Jurkat, Clone E6-1 (cell line): ENCODE results near the gene DUSP9.

Experiments used
- DNase-seq: peaks from one replicate; pipeline ENCODE4 v3.0.0-alpha.2; 2011; ENCODE audit warnings: low read depth, low spot score
- H3K4me3 ChIP-seq: 2 replicates; pipeline ENCODE4 v1.5.1; 2011; ENCODE audit warnings: mild to moderate bottlenecking, low read length, control low read depth, moderate library complexity

DUSP9 gene

GRCh38 chrX:153634236-153634635 is 12.8 kb upstream of the DUSP9 start:
- no peak overlapping the region for H3K4me3 ChIP-seq
- no peak for DNase-seq

- H3K4me3 ChIP-seq, result no peak overlapping the region
- no peak for DNase-seq
These were observed 12.2 kb upstream of the DUSP9 start for GRCh38 chrX:153634832-153635231.

GRCh38 chrX:153635388-153635787 is 11.6 kb upstream of the DUSP9 start:
- no peak for DNase-seq
- no peak overlapping the region for H3K4me3 ChIP-seq

- DNase-seq, result peak; percentile 18
- no peak overlapping the region for H3K4me3 ChIP-seq
These were observed 11.0 kb upstream of the DUSP9 start for GRCh38 chrX:153635788-153636668.

- H3K4me3 ChIP-seq, result no peak overlapping the region
- no peak for DNase-seq
These were observed 10.3 kb upstream of the DUSP9 start for GRCh38 chrX:153636716-153637115.

- no peak overlapping the region for H3K4me3 ChIP-seq
- no peak for DNase-seq
These were observed 9.6 kb upstream of the DUSP9 start for GRCh38 chrX:153637121-153638040.

GRCh38 chrX:153638041-153638371 is 9.0 kb upstream of the DUSP9 start:
- DNase-seq, result no peak
- no peak overlapping the region for H3K4me3 ChIP-seq

- H3K4me3 ChIP-seq, result no peak overlapping the region
- peak; percentile 20 for DNase-seq
These were observed 8.4 kb upstream of the DUSP9 start for GRCh38 chrX:153638436-153639176.

- no peak overlapping the region for H3K4me3 ChIP-seq
- DNase-seq, result no peak
These were observed 7.6 kb upstream of the DUSP9 start for GRCh38 chrX:153639177-153640044.

- no peak for DNase-seq
- no peak overlapping the region for H3K4me3 ChIP-seq
These were observed 6.8 kb upstream of the DUSP9 start for GRCh38 chrX:153640045-153640686.

GRCh38 chrX:153640736-153641575 is 6.0 kb upstream of the DUSP9 start:
- no peak for DNase-seq
- no peak overlapping the region for H3K4me3 ChIP-seq

- H3K4me3 ChIP-seq, result no peak overlapping the region
These were observed 5.4 kb upstream of the DUSP9 start for GRCh38 chrX:153641627-153642026.

GRCh38 chrX:153642051-153642654 is 4.8 kb upstream of the DUSP9 start:
- no peak overlapping the region for H3K4me3 ChIP-seq
- no peak for DNase-seq

More at GRCh38 chrX:153641627-153642026, 5.4 kb upstream of the DUSP9 start:
- DNase-seq, result no peak

- DNase-seq, result no peak
- no peak overlapping the region for H3K4me3 ChIP-seq
These were observed 4.2 kb upstream of the DUSP9 start for GRCh38 chrX:153642655-153643430.

- H3K4me3 ChIP-seq, result no peak overlapping the region
- no peak for DNase-seq
These were observed 3.3 kb upstream of the DUSP9 start for GRCh38 chrX:153643431-153644351.
